LHCN-M2 (cell line): ENCODE measurements around the gene MPEG1. TPM values are rescaled to one million over a fixed set of nuclear protein-coding genes. Genes with fewer than 3 reads are reported as not detected.

Source experiments
- DNase-seq: peaks from one replicate; pipeline ENCODE4 v3.0.0-alpha.2; 2012; ENCODE audit warnings: low read depth
- total RNA-seq: library from RNA; depleted of rRNA; stranded (reverse); fragments of >200 nt; gene quantifications from 2 replicates; pipeline ENCODE4 v1.2.3, GENCODE V29; 2014

MPEG1 gene
- total RNA-seq, 1 experiment from 2014 or later: not detected

DNA sequence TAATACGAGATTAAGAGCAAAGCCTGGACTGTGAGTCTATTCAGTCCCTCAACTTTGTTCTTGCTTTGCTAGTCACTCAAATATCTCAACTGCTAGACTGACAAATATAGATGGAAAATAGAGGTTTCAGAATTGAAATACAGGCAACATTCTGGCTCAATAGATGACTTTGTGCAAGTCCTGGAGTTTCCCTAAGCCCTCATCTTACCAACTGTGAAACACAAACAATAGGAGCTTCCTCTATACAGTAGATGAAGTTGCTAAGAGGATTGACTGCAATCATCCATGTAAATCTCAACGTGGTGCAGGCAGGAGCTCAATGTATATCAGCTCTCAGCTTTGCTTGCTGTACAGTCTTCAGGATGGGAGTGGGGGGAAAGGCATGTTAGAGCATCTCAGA, 6.2 kb upstream of the MPEG1 start:
- DNase-seq: no peak

DNA sequence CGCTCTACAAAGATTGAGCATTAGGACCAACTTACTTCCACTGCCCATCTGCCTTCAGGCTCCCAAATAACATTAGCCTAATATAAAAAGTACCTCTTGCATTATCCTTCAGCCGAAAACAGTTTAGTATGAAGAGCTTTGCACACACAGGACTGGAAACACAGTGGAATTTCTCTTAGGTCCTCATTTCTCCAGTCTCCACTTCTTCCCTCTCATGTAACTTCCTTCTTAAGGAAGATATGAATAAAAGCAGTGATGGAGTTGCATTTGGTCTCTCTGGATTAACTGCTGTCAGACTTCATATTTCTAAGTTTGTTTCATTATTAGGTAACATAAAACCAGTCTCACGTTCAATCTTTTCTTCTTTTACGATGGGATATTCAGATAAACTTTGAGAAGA, 5.6 kb upstream of the MPEG1 start:
- DNase-seq: no peak

DNA sequence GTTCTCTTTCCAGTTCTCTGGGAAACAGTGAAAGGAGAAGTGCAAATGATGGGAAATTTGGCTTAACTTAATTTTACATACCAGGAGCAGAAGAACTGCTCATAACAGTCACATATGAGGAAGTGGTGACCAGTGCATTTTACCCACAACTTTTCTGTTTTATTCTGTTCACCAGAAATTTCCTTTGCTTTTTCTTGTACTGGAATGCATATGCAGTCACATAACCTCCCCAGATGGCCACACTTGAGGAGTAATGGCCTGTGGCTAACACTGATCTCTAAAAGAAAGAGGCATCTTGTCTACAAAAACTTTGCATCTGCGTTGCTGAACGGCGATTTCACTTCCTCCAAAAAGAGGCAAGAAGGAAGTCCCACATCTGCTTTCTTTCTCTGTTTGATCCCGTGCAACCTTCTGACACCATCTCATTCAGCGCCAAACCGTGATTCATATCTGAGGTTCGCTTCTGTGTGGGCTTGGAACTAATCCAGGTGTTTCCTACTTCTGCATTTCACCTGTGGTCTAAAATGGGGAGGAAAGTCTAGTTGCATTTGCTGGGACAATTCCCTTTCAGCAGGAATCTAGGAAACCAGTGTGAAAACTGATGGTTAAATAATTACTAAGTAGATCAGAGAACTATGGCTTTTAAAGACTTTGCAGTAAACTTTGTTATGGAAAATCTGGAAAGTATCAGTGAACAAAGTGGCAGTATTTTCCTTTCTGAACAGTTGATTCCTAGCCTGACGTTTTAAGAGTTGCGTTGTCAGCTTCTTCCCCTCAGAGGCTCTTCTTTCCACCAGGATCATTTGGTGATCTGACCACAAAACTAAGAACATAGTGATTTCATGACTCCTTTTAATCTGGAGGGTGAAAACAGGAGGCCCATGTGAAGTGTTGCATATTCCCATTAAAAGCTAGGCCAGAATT, 4.2 kb upstream of the MPEG1 start:
- peak; percentile 19 for DNase-seq

DNA sequence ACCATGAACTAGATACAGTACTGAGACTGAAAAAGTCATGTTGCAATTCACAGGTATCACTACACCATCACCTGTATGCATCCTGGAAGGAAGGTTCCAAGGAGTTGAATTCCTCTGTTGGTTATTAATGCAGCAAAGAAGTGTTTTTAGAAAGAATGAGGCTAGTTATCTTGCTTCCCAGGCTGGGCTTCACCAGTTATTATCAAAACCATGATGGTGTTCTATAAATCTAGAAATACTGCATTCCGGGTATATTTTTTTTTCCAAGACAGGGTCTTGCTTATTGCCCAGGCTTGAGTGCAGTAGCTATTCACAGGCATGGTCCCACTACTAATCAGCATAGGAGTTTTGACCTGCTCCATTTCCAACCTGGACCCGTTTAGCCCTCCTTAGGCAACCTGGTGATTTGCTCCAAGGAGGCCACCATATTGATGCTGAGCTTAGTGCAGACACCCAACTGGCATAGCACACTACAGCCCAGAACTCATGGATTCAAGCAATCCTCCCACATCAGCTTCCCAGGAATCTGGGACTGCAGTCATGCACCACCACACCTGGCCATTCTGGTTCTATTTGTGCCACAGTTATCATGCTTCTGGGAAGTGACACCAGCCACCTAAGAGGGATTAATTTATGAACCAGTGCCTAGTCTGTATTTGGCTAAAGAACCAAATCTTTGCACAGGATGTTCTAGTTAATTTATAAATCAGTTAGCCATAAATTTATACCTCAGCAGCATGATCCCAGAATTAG, 1.6 kb upstream of the MPEG1 start:
- DNase-seq: no peak

DNA sequence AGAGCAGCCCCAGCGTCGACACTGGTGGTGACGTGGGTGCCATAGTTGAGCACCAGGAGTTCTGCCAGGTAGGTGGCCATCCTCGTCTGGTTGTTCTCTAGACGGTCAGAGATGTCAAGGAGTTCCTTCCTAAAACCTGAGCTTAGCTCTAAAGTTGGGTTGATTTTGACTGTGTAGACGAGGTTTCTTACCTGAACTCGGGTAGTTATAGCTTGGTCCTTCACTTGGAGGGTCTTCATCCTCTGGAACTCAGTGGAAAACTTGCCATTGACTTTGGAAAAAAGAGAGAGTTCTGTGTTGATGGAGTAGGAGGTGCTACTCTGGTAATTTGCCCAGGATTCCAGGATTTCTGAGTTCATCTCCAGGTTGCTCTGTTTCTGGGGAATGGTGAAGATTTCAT, 505 bp downstream of the MPEG1 start:
- no peak for DNase-seq

DNA sequence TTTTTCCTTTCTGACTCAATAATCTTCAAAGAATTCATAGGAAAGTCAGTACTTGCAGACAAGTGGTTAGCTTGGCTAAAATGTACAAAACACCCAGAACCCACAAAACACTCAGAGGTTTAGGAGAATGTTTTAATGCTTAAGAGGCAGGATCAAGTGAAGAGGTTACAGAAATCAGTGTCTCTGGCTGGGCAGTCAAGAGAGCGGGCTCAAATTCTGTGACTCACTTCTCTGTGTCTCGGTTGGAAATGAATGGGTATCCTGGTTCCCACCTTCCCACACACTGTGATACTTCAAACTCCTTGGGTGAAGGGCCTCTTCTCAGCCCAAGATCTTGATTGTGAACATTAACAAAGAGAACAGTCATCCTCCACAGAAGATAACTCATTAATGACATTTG, 3.8 kb downstream of the MPEG1 start:
- DNase-seq: no peak

DNA sequence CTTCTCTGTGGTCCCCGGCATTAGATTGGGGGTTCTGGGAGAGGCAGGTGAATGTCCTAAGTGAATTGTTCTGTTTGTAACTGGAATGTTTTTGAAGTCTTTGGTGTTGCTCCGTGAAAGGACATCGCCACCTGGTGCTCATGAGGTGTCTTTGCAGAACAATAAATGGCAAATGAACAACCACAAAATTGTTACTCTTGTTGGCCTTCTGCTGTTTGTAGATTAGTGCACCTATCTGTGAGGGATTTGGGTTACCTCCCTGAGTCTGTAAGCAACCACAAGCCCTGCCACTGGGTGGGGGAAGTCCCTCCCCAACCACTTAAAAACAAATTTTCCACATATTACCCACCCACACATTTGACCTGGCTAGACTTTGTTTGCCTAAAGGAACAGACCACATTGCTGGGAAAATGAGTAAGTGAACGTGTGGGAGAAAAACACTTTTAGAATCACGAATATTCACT, 4.7 kb downstream of the MPEG1 start:
- peak; percentile 47 for DNase-seq

DNA sequence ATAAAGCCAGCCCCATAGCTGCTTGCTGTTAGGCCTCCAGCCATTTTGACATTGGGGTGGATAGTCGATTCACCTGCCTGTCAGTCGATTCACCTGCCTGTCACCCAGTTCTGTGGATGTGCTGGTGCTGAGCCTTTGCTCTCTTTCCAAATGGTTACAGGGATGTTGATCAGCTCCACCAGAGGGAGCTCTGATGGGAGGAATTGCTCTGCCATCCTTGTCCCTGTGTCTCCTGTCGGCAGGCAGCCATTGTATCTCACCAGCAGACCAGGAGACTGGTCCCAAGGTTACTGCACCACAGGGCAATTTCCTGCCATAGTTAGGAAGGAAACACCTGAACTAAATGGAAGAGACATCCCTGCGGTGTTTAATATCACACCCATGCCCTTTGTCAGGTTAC, 6.1 kb downstream of the MPEG1 start:
- peak; percentile 40 for DNase-seq

DNA sequence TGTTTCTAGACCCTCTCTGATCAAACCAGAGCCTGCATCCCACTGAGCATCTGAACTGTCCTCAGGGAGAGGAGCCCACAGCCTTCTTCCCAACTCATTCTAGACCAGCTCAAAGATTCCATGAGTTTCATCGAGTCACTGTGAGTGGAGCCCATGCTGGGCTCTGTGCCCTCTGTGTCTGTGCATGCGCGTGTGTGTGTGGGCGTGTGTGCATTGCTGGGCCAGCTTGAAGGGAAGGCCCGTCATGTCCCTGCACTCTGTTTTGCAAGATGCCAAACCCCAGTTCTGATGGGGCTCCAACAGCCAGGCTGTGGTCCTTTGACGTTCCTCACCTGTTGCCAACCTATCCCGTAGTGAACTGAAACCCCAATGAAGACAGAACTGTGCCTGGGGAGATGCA, 7.1 kb downstream of the MPEG1 start:
- DNase-seq: no peak

DNA sequence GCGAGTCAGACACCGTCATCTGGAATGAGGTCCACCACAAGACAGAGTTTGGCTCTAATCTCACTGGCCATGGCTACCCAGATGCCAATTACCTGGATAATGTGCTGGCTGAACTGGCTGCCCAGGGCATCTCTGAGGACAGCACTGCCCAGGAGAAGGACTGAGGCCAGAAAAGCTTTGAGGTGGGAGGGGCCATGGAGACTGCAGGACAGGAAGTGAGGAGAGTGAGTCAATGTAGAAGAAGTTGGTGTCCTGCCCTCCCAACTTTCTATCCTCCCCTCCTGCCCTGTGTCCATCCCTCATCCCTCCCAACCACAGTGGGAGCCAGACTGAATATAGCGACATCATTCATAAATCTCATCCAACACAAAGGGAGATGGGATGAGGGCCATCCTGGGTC, 8.0 kb downstream of the MPEG1 start:
- no peak for DNase-seq

DNA sequence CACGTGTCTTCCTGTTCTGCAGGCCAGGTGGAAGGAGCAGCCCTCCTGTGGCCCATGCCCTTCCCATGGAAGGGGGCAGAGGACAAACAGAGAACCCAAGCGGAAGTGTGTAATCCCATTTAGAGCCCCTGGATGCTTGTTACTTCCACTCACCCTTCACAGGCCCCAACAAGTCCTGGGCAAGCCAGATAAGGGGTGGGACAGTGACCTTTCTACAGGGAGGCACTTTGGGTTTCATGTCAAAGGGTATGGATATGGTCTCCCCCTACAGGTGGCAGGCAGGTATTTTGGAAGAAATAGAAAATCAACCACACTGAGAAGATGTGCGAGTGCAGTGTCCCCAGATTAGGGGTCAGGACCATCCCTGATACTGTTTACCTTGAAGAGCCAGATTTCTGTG, 11.4 kb downstream of the MPEG1 start:
- DNase-seq: no peak

DNA sequence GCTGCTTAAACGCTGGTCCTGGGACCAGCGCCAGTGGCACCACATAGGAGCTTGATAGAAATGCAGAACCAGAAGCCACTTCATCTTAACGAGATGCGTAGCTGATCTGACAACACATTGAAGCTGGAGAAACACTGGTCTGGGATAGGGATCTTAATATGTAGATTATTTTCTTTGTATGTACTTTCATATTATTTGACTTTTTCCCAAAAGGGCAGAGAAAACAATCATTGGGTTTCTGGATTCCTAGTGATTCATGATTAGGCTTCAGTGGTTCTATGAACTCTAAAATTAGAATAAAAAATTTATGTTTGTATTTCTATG, 12.3 kb downstream of the MPEG1 start:
- DNase-seq: no peak

DNA sequence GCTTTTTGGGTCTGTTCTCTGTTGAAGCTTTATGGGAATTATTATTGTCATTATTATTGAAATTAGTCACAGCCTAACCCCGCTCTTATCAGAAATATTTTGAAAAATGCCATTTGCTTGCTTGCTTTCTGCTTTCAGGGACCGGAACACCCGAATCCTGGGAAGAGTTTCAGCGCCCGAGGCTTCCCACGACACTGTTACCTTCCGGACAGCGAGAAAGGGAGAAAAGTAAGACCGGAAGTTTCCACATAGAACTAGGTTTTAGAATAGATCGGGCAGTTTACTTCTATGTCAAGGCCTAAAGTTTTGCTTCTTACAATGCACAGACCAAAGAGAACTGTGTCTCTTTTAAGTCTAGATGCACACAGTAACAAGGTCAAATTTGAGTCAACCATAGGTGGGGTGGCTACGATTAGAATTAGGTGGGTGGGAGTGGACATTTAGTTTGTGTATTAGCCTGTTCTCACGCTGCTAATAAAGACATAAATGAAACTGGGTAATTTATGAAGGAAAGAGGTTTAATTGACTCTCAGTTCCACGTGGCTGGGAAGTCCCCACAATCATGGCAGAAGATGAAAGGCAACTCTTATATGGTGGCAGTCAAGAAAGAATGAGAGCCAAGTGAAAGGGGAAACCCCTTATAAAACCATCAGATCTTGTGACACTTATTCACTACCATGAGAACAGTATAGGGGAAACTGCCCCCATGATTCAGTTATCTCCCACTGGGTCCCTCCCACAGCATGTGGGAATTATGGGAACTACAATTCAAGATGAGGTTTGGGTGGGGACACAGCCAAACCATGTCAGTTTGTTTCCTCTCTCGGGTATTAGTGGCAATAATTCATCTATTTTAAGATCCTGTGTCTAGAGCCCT, 12.9 kb downstream of the MPEG1 start:
- no peak for DNase-seq

DNA sequence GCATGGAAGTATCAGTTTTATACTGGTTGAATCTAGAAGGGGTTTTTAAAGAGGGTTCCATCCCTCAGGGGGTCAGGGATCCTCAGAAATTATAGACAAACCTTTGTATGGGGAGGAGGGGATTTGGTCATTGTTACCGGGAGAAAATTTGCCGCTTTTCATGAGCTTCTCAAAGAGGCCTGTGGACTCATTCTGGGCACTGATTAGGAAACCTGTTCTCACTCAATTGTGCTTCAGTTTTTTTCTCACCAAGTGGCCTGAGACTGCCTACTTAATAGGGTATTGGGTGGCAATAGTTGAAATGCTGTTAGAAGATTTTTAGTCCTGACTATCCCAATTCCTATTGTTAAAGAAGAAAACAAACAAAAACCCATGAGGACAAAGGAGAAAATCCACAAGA, 14.0 kb downstream of the MPEG1 start:
- no peak for DNase-seq

DNA sequence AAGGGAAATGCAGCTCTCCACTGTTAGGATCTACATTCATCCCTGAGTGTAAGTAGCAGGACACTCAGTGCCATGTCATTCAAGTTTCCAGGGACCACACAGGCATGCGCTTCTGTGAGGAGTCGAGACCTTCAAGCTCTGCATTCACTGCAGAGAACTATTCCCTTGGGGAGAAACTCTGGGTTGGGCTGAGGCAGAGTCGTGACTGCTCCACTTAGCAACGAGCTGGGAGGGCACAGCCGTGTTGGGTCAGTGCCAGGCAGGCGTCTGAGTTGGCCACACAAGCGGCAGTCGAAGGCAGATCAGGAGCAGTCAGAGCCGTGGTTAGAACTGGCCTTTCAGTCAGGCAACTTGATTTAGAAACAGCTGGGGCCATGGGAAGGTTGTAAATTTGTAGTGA, 14.7 kb downstream of the MPEG1 start:
- DNase-seq: peak; percentile 87

DNA sequence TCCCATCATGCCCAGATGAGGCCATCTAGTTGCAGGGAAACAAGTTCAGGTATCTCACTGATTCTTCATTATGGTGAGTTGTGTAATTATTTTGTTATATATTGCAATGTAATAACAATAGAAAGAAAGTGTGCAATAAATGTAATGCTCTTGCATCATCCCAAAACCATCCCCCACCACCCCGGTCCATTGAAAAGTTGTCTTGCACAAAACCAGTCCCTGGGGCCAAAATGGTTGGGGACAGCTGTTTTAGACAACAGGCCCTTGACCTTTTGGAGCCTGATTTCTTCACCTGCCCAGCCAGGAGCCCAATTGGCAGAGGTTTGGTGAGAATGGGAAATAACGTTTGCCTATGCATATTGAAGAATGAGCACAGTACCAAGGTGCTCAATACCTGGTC, 15.9 kb downstream of the MPEG1 start:
- no peak for DNase-seq

DNA sequence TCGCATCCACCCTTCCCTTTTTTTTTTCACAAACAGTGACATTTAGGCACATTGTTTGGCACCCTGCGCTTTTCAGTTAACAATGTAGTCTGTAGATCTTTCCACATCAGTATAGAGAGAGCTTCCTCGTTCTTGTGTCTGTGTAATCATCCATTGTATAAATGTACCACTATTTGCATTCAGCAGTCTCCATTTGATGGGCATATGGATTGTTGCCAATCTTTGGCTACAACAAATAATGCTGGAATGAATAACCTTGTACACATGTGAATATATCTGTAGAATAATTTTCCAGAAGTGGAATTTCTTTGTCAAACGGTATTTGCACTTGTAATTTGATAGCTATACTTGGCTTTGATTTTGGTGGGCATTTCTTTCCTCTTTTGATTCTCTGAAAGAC, 17.1 kb downstream of the MPEG1 start:
- no peak for DNase-seq

DNA sequence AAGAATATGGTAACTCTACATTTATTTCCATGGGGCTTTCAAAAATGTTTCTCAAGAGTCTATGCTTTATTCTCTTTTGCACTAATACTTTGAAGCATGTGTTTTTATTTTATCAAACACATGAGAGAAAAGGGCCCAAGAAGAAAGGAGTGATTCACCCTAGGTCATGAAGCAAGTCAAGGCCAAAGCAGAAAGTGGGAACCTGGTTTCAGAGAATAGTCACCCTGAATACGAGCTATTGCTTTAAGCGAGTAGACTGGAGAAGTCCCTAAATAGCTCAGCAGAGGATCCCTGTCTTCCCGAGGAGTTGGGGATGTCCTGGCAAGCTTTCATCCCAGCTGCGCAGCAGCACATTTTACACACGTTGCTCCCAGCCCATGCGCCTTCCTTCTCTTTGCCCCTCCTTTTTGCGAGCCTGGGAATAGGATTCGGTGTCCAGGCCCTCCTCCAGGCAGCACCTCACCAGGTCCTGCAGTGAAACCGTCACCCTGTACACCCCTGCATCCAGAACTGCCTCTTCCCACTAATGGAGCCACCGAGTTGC, 19.1 kb downstream of the MPEG1 start:
- DNase-seq: no peak

DNA sequence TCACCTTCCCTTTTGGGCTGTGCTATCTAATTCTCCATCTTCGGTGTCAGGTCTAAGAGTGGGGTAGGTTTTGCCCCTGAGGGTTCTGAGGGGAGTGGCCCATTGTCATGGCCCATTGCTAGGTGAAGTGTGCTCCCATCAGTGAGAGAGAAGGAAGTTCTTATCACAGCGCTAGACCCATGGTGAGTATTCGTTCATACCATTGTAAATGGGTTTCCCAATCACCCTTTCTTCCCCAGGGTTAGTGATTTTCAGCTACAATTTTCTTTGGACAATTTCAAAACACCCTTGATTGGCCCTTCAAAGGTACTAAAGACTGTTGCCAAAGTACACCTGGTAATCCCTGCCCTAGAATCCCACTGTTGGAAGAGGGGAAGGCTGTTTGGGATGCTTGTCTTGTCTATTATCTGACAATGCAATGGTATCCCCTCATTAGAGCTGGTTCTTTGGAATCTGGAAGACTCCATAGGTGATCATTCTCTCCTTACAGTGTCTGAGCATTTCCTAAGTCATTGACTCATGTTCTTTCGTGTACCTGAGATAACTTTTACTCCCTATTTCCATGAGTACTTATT, 20.2 kb downstream of the MPEG1 start:
- DNase-seq: no peak

DNA sequence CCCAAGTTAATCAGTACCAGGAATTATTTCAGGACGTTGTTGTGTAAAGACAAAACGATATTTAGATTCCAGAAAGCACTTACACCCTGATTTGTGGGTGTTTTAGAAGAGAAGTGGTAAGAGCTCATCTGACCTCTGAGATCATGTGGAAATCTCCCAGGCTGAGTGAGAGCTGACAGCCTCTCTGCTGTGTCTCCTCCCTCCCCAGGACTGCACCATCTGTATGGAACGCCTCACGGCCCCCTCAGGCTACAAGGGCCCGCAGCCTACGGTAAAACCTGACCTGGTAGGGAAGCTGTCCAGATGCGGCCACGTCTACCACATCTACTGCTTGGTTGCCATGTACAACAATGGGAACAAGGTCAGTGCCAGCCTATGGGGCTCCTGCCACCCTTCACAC, 20.8 kb downstream of the MPEG1 start:
- DNase-seq: no peak

DNA sequence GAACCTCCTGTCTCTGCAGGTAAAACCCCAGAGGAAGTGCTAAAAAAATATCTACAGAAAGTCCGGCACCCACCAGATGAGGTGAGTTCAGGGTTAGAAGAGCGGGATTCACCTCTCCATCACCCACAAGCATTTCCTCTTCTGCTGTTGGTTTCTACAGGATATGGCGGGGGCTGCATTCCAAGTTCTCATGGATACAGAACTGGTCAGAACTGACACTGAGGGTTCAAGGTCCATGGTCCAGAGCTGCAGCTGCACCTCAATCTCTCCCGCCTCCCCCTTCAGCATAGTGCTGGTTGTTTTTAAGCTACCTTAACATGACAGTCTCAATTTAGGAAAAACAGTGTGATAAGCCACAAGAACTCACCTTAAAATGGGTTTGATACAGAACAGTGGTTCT, 21.6 kb downstream of the MPEG1 start:
- no peak for DNase-seq
